Caco-2 (cell line): ENCODE results near the gene UBASH3B. TPM values are rescaled to one million over a fixed set of nuclear protein-coding genes. Genes with fewer than 3 reads are reported as not detected.

Experiments used
- BruUV-seq: library from RNA; stranded (reverse); fragments of 400-500 nt; replicated peaks from 2 replicates; lab custom pipeline; 2021; lab: Mats Ljungman, UMichigan
- CTCF ChIA-PET: fragments of 300-600 bp; sonication (Branson Sonifier 250); formaldehyde crosslinking; loops from one replicate; lab custom pipeline; 2022; ENCODE audit warnings: antibody characterized with exemption; lab: Charles Lee
- POLR2A ChIA-PET: fragments of 300-600 bp; sonication (Branson Sonifier 250); formaldehyde crosslinking; loops from one replicate; lab custom pipeline; 2022; ENCODE audit warnings: antibody characterized with exemption; lab: Charles Lee
- DNase-seq, 2 experiments: peaks; one replicate each; pipeline versions ENCODE4 v3.0.0 to v3.0.0-alpha.2; 2020 to 2022
- H3K27me3 ChIP-seq: replicated peaks from 2 replicates; pipeline ENCODE4 v1.6.0; 2011; ENCODE audit warnings: low read length; ENCODE audit not compliant: control insufficient read depth, insufficient read depth
- H3K36me3 ChIP-seq: 2 replicates; pipeline ENCODE4 v1.5.1; 2011; ENCODE audit warnings: low read length; ENCODE audit not compliant: control insufficient read depth, insufficient read depth
- H3K4me1 ChIP-seq: fragments of 250-450 bp; sonication (Bioruptor Pico); 2 replicates; pipeline ENCODE4 v1.5.1; 2020; ENCODE audit warnings: mild to moderate bottlenecking
- H3K4me3 ChIP-seq: 2 replicates; pipeline ENCODE4 v1.5.1; 2011; ENCODE audit warnings: low read depth, mild to moderate bottlenecking, control low read depth, low read length
- H3K9me3 ChIP-seq: fragments of 250-450 bp; sonication (Bioruptor Pico); 2 replicates; pipeline ENCODE4 v1.5.1; 2020; ENCODE audit warnings: mild to moderate bottlenecking, moderate library complexity
- H3K27ac Mint-ChIP-seq: one replicate; pipeline ENCODE4 v1.8.0; 2022; ENCODE audit warnings: mixed read lengths; ENCODE audit not compliant: unreplicated experiment
- H3K27me3 Mint-ChIP-seq: one replicate; pipeline ENCODE4 v1.8.0; 2022; ENCODE audit warnings: mixed read lengths; ENCODE audit not compliant: insufficient read depth, unreplicated experiment
- H3K36me3 Mint-ChIP-seq: one replicate; pipeline ENCODE4 v1.8.0; 2022; ENCODE audit warnings: mild to moderate bottlenecking, mixed read lengths; ENCODE audit not compliant: insufficient read depth, unreplicated experiment
- H3K4me1 Mint-ChIP-seq: one replicate; pipeline ENCODE4 v1.8.0; 2022; ENCODE audit warnings: low read depth, mixed read lengths; ENCODE audit not compliant: unreplicated experiment
- H3K4me3 Mint-ChIP-seq: one replicate; pipeline ENCODE4 v1.8.0; 2022; ENCODE audit warnings: mild to moderate bottlenecking, moderate library complexity, mixed read lengths; ENCODE audit not compliant: unreplicated experiment
- H3K9me3 Mint-ChIP-seq: one replicate; pipeline ENCODE4 v1.8.0; 2022; ENCODE audit warnings: mixed read lengths; ENCODE audit not compliant: unreplicated experiment
- intact Hi-C: fragments of 100-400 bp; cut with micrococcal nuclease; formaldehyde crosslinking; loops from one replicate; pipeline ENCODE4 v1.10.0; 2022; ENCODE audit not compliant: unreplicated experiment
- total RNA-seq: library from RNA; stranded (reverse); gene quantifications from 2 replicates; pipeline ENCODE4 v1.2.3, GENCODE V29; 2022
- TF ChIP-seq, protein P1 (sequence below), 2 experiments: fragments of 200-600 bp in 1 of 2; IDR thresholded peaks; 1 replicate in 1 of 2; 2 replicates in 1 of 2; pipeline versions ENCODE4 v1.5.1 to v1.8.0; 2011 to 2022; ENCODE audit warnings: antibody characterized with exemption in 1 of 2, control low read depth in 1 of 2, inconsistent platforms in 1 of 2, low read depth in 1 of 2, low read length in 1 of 2, mild to moderate bottlenecking in 1 of 2, moderate library complexity in 1 of 2; ENCODE audit not compliant: insufficient read depth in 1 of 2, severe bottlenecking in 1 of 2, unreplicated experiment in 1 of 2

UBASH3B gene
- total RNA-seq, 1 experiment from 2014 or later = 21.5 TPM

- Mint-ChIP-seq H3K27ac (no peak overlapping the region), H3K4me3 (no peak overlapping the region), H3K4me1 (no peaks in the 10 kb centered on the region), H3K9me3 (no peaks in the 10 kb centered on the region), H3K36me3 (no peaks in the 10 kb centered on the region), H3K27me3 (no peaks in the 10 kb centered on the region)
- TF ChIP-seq, protein P1, sequence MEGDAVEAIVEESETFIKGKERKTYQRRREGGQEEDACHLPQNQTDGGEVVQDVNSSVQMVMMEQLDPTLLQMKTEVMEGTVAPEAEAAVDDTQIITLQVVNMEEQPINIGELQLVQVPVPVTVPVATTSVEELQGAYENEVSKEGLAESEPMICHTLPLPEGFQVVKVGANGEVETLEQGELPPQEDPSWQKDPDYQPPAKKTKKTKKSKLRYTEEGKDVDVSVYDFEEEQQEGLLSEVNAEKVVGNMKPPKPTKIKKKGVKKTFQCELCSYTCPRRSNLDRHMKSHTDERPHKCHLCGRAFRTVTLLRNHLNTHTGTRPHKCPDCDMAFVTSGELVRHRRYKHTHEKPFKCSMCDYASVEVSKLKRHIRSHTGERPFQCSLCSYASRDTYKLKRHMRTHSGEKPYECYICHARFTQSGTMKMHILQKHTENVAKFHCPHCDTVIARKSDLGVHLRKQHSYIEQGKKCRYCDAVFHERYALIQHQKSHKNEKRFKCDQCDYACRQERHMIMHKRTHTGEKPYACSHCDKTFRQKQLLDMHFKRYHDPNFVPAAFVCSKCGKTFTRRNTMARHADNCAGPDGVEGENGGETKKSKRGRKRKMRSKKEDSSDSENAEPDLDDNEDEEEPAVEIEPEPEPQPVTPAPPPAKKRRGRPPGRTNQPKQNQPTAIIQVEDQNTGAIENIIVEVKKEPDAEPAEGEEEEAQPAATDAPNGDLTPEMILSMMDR (IDR thresholded peaks at IDR 0.05; ENCODE audit: insufficient read depth in 1 of 2, low read depth in 1 of 2, low read length in 1 of 2, severe bottlenecking in 1 of 2, unreplicated experiment in 1 of 2) = no peak
- no peak overlapping the region for H3K4me3 ChIP-seq
- POLR2A ChIA-PET = no interaction called here
- CTCF ChIA-PET = no interaction called here
- no peaks in the 10 kb centered on the region for H3K36me3 ChIP-seq
- H3K4me1 ChIP-seq = no peaks in the 10 kb centered on the region
- no peaks in the 10 kb centered on the region for H3K9me3 ChIP-seq
- no TSS peak for BruUV-seq
- no peaks in the 10 kb centered on the region for H3K27me3 ChIP-seq
- intact Hi-C loops = no loop called here
- no peak for DNase-seq
Observed at GRCh38 chr11:122686111-122686510, 30.6 kb downstream of the UBASH3B start.

- Mint-ChIP-seq H3K27ac (no peak overlapping the region), H3K9me3 (no peaks in the 10 kb centered on the region), H3K4me1 (peaks cover 10% of the 10 kb centered on the region), H3K27me3 (no peaks in the 10 kb centered on the region), H3K4me3 (no peak overlapping the region), H3K36me3 (no peaks in the 10 kb centered on the region)
- H3K4me3 ChIP-seq = no peak overlapping the region
- ChIA-PET CTCF (no interaction called here), POLR2A (no interaction called here)
- no peaks in the 10 kb centered on the region for H3K36me3 ChIP-seq
- no TSS peak for BruUV-seq
- TF ChIP-seq, protein P1 (IDR thresholded peaks at IDR 0.05; ENCODE audit: insufficient read depth in 1 of 2, low read depth in 1 of 2, low read length in 1 of 2, severe bottlenecking in 1 of 2, unreplicated experiment in 1 of 2) = no peak
- peaks cover 11% of the 10 kb centered on the region; the same call in 1 of the 2 replicates for H3K4me1 ChIP-seq
- no peak for DNase-seq
- no peaks in the 10 kb centered on the region for H3K9me3 ChIP-seq
- H3K27me3 ChIP-seq = no peaks in the 10 kb centered on the region
- intact Hi-C loops = no loop called here
Observed at GRCh38 chr11:122690384-122690783, 34.9 kb downstream of the UBASH3B start.

- ChIA-PET POLR2A (no interaction called here), CTCF (no interaction called here)
- Mint-ChIP-seq H3K4me1 (peaks cover 10% of the 10 kb centered on the region), H3K27me3 (no peaks in the 10 kb centered on the region), H3K9me3 (no peaks in the 10 kb centered on the region), H3K27ac (no peak overlapping the region), H3K36me3 (no peaks in the 10 kb centered on the region), H3K4me3 (no peak overlapping the region)
- no TSS peak for BruUV-seq
- H3K27me3 ChIP-seq = no peaks in the 10 kb centered on the region
- TF ChIP-seq, protein P1 (IDR thresholded peaks at IDR 0.05; ENCODE audit: insufficient read depth in 1 of 2, low read depth in 1 of 2, low read length in 1 of 2, severe bottlenecking in 1 of 2, unreplicated experiment in 1 of 2) = no peak
- H3K9me3 ChIP-seq = no peaks in the 10 kb centered on the region
- no peak for DNase-seq
- H3K36me3 ChIP-seq = no peaks in the 10 kb centered on the region
- H3K4me1 ChIP-seq = peaks cover 11% of the 10 kb centered on the region; the same call in 1 of the 2 replicates
- intact Hi-C loops = no loop called here
- no peak overlapping the region for H3K4me3 ChIP-seq
Observed at GRCh38 chr11:122690801-122691548, 35.5 kb downstream of the UBASH3B start.
